H1 (cell line): ENCODE measurements around the gene APOBEC3C. TPM values are rescaled to one million over a fixed set of nuclear protein-coding genes. Genes with fewer than 3 reads are reported as not detected.

Experiments used
- CTCF ChIA-PET: fragments of 300-600 bp; sonication (Branson Sonifier 250); formaldehyde crosslinking; loops from one replicate; lab custom pipeline; 2021; ENCODE audit not compliant: partially characterized antibody; lab: Charles Lee
- POLR2A ChIA-PET: fragments of 300-600 bp; sonication (Branson Sonifier 250); formaldehyde crosslinking; loops from one replicate; lab custom pipeline; 2021; ENCODE audit warnings: inconsistent platforms; ENCODE audit not compliant: partially characterized antibody; lab: Charles Lee
- DNase-seq, 2 experiments: peaks; one replicate each; pipeline versions ENCODE4 v3.0.0 to v3.0.0-alpha.2; 2010 to 2022; ENCODE audit warnings: low spot score in 2 of 2, low read depth in 1 of 2, mixed read lengths in 1 of 2
- FAIRE-seq: peaks from 2 replicates; lab custom pipeline; 2011; peaks lifted over from hg19 to GRCh38; lab: Jason Lieb, UNC
- H2AFZ ChIP-seq: 2 replicates; pipeline ENCODE4 v1.8.1; 2012; ENCODE audit warnings: low read length, inconsistent platforms
- H2AK5ac ChIP-seq: 2 replicates; pipeline ENCODE4 v1.6.1; 2013; ENCODE audit warnings: low read depth, low read length
- H2BK120ac ChIP-seq: replicated peaks from 2 replicates; pipeline ENCODE3; 2013; ENCODE audit warnings: low read depth, low read length, inconsistent platforms
- H2BK12ac ChIP-seq: 2 replicates; pipeline ENCODE4 v1.6.1; 2013; ENCODE audit warnings: low read depth, low read length
- H2BK15ac ChIP-seq: 2 replicates; pipeline ENCODE4 v1.6.1; 2013; ENCODE audit warnings: low read length
- H2BK20ac ChIP-seq: 2 replicates; pipeline ENCODE4 v1.6.1; 2013; ENCODE audit warnings: low read length
- H2BK5ac ChIP-seq: 2 replicates; pipeline ENCODE4 v1.6.1; 2013; ENCODE audit warnings: low read depth, low read length
- H3K14ac ChIP-seq: 2 replicates; pipeline ENCODE4 v1.6.1; 2013; ENCODE audit warnings: inconsistent platforms; ENCODE audit not compliant: insufficient read length
- H3K18ac ChIP-seq: 2 replicates; pipeline ENCODE4 v1.6.1; 2013; ENCODE audit warnings: low read length; ENCODE audit errors: extremely low read depth
- H3K23ac ChIP-seq: 2 replicates; pipeline ENCODE4 v1.6.1; 2013; ENCODE audit warnings: inconsistent platforms; ENCODE audit not compliant: insufficient read length
- H3K23me2 ChIP-seq: 2 replicates; pipeline ENCODE4 v1.6.1; 2013; ENCODE audit warnings: low read depth, low read length
- H3K27ac ChIP-seq: 2 replicates; pipeline ENCODE4 v1.6.1; 2011; ENCODE audit warnings: low read depth, low read length, inconsistent platforms
- H3K27me3 ChIP-seq, 4 experiments: replicated peaks in 1 of 4; 1 replicate in 1 of 4; 2 replicates in 3 of 4; pipeline versions ENCODE4 v1.6.1 to v1.8.1; 2011 to 2013; ENCODE audit warnings: low read length in 3 of 4, mild to moderate bottlenecking in 3 of 4, inconsistent platforms in 2 of 4, mixed read lengths in 2 of 4, moderate library complexity in 1 of 4; ENCODE audit not compliant: control insufficient read depth in 3 of 4, insufficient read depth in 3 of 4; ENCODE audit errors: extremely low read depth in 1 of 4
- H3K36me3 ChIP-seq, 4 experiments: 2 replicates each; pipeline versions ENCODE4 v1.6.1 to v1.8.1; 2011 to 2013; ENCODE audit warnings: mild to moderate bottlenecking in 4 of 4, low read length in 3 of 4, moderate library complexity in 2 of 4, control low read depth in 1 of 4, inconsistent platforms in 1 of 4; ENCODE audit not compliant: insufficient read depth in 4 of 4, control insufficient read depth in 2 of 4
- H3K4ac ChIP-seq: replicated peaks from 2 replicates; pipeline ENCODE3; 2013; ENCODE audit warnings: low read length, low read depth, mixed read lengths, inconsistent platforms; ENCODE audit not compliant: insufficient read length
- H3K4me1 ChIP-seq, 4 experiments: replicated peaks in 1 of 4; 1 replicate in 1 of 4; 2 replicates in 3 of 4; pipeline versions ENCODE4 v1.6.1 to v1.8.1; 2011 to 2013; ENCODE audit warnings: low read length in 3 of 4, inconsistent platforms in 2 of 4, mixed read lengths in 1 of 4; ENCODE audit not compliant: insufficient read depth in 4 of 4, control insufficient read depth in 3 of 4
- H3K4me2 ChIP-seq, 2 experiments: 2 replicates each; pipeline versions ENCODE4 v1.6.1 to v1.8.1; 2011 to 2013; ENCODE audit warnings: low read depth in 2 of 2, low read length in 2 of 2, control low read depth in 1 of 2, inconsistent platforms in 1 of 2, mild to moderate bottlenecking in 1 of 2; ENCODE audit not compliant: insufficient read depth in 1 of 2
- H3K4me3 ChIP-seq, 4 experiments: fragments of 200-600, 300-600 bp in 1 of 4; sonication (generic), shearing (Covaris generic), sonication (Bioruptor Twin) in 1 of 4; 2 replicates each; pipeline versions ENCODE4 v1.5.1 to v1.8.1; 2011 to 2016; ENCODE audit warnings: low read length in 4 of 4, low read depth in 3 of 4, control low read depth in 2 of 4, inconsistent platforms in 2 of 4, mild to moderate bottlenecking in 2 of 4, mixed read lengths in 1 of 4, moderate library complexity in 1 of 4; ENCODE audit not compliant: insufficient read depth in 2 of 4; ENCODE audit errors: extremely low read depth in 1 of 4
- H3K56ac ChIP-seq: replicated peaks from 2 replicates; pipeline ENCODE3; 2013; ENCODE audit warnings: low read depth, mild to moderate bottlenecking, mixed read lengths, low read length, inconsistent platforms; ENCODE audit not compliant: insufficient read length
- H3K79me1 ChIP-seq: 2 replicates; pipeline ENCODE4 v1.6.1; 2013; ENCODE audit warnings: low read depth, low read length, control low read depth
- H3K79me2 ChIP-seq, 2 experiments: 2 replicates each; pipeline versions ENCODE4 v1.6.1 to v1.8.1; 2012 to 2013; ENCODE audit warnings: low read length in 2 of 2, mild to moderate bottlenecking in 2 of 2, inconsistent platforms in 1 of 2; ENCODE audit not compliant: insufficient read depth in 2 of 2, control insufficient read depth in 1 of 2
- H3K9ac ChIP-seq, 4 experiments: replicated peaks in 1 of 4; 1 replicate in 1 of 4; 2 replicates in 3 of 4; pipeline versions ENCODE4 v1.6.1 to v1.8.1; 2011 to 2013; ENCODE audit warnings: low read depth in 3 of 4, low read length in 3 of 4, control low read depth in 2 of 4, mild to moderate bottlenecking in 2 of 4, moderate library complexity in 2 of 4, inconsistent platforms in 1 of 4; ENCODE audit errors: extremely low read depth in 1 of 4
- H3K9me3 ChIP-seq, 2 experiments: 2 replicates each; pipeline versions ENCODE4 v1.6.1 to v1.8.1; 2012 to 2013; ENCODE audit warnings: mild to moderate bottlenecking in 2 of 2, moderate library complexity in 2 of 2, control low read depth in 1 of 2, inconsistent platforms in 1 of 2, low read depth in 1 of 2, low read length in 1 of 2, mixed read lengths in 1 of 2; ENCODE audit not compliant: insufficient read depth in 2 of 2
- H4K20me1 ChIP-seq, 2 experiments: replicated peaks in 1 of 2; 2 replicates each; pipeline versions ENCODE3 to v1.8.1; 2011 to 2013; ENCODE audit warnings: inconsistent platforms in 2 of 2, low read length in 2 of 2, mild to moderate bottlenecking in 1 of 2; ENCODE audit not compliant: insufficient read depth in 2 of 2, control insufficient read depth in 1 of 2
- H4K5ac ChIP-seq: 2 replicates; pipeline ENCODE4 v1.6.1; 2013; ENCODE audit warnings: low read length, low read depth, mixed read lengths, inconsistent platforms; ENCODE audit not compliant: insufficient read length
- H4K8ac ChIP-seq: 2 replicates; pipeline ENCODE4 v1.8.0; 2013; ENCODE audit warnings: mild to moderate bottlenecking, moderate library complexity, low read length, inconsistent platforms; ENCODE audit not compliant: insufficient read depth; ENCODE audit errors: extremely low read depth
- H4K91ac ChIP-seq: replicated peaks from 2 replicates; pipeline ENCODE3; 2013; ENCODE audit warnings: low read length, mixed read lengths, inconsistent platforms; ENCODE audit not compliant: insufficient read length
- CEBPB ChIP-seq: IDR thresholded peaks from 2 replicates; pipeline ENCODE4 v1.6.1; 2012; ENCODE audit warnings: low read depth, low read length
- CTBP2 ChIP-seq: IDR thresholded peaks from 2 replicates; pipeline ENCODE4 v1.7.0; 2011; ENCODE audit warnings: borderline replicate concordance, mild to moderate bottlenecking, moderate library complexity, mixed read lengths, low read length; ENCODE audit not compliant: insufficient read depth, insufficient read length
- RFX5 ChIP-seq: IDR thresholded peaks from 2 replicates; pipeline ENCODE4 v1.6.1; 2011; ENCODE audit warnings: low read depth, low read length, improper control_type of control experiment, borderline replicate concordance
- WGBS, 2 experiments: shearing (Covaris generic) in 1 of 2; methylation state at CpG; one replicate each; pipeline versions ENCODE4 v1.1.6 to v1.1.7; 2013 to 2015; ENCODE audit warnings: low lambda C conversion rate in 2 of 2, mixed read lengths in 2 of 2, inconsistent platforms in 1 of 2, low coverage in 1 of 2, missing lambda C conversion rate in 1 of 2; ENCODE audit not compliant: insufficient replicate concordance in 2 of 2, insufficient coverage in 1 of 2, insufficient read length in 1 of 2; ENCODE audit errors: extremely low coverage in 1 of 2, missing lambda C conversion rate in 1 of 2; 5-methylcytosine and 5-hydroxymethylcytosine counted together
- polyA plus RNA-seq, 7 experiments: library from polyadenylated mRNA; depleted of rRNA in 3 of 7; stranded (reverse) in 5 of 7; unstranded in 2 of 7; fragments of >200 nt in 5 of 7; fragments of 200-250 nt in 2 of 7; gene quantifications; 1 replicate in 5 of 7; 2 replicates in 1 of 7; 4 replicates in 1 of 7; pipeline versions ENCODE4 v1.2.1 to v1.2.3, GENCODE V29; 2011 to 2013; ENCODE audit warnings: missing spikeins in 2 of 7, mixed read lengths in 2 of 7
- total RNA-seq: library from RNA; stranded (reverse); fragmentation: NEBNext Ultra II Directional; extraction: Animal tissue kit (Norgen Biotek cat#: 25700); gene quantifications from 2 replicates; pipeline ENCODE4 v1.2.1, GENCODE V29; 2021

APOBEC3C gene
- total and polyA plus RNA-seq, 2 of the 8 experiments (the other 6 are each of a cell fraction or from before 2014, with no cell fraction given): 20.3 to 23.3 TPM

DNA sequence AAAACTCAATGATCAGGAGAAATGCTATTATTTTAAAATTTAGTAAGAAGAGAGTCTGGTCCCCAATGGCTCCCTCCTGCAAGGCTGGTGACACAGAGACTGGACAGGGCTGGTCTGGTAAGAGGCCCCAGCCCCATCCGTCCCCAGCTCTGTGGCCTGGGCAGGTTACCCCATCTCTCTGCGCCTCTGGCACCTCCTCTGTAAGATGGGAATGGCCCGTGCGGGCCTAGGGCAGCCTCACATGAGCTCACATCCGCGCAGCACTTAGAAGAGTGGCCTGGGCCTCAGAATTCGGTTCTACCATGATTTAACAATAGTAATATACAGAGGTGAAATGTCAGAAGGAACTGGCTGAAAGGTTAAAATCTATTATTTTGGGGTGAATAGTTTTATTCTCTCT lies 27.9 kb downstream of the APOBEC3C start:
- H3K56ac ChIP-seq: no peak overlapping the region
- no peak overlapping the region for H3K9ac ChIP-seq
- H3K4me2 ChIP-seq: peak overlapping the region; percentile 31 to 63; a peak in 2 of 4 replicates
- H2BK5ac ChIP-seq: no peak overlapping the region
- FAIRE-seq (no peak), DNase-seq (no peak)
- H3K18ac ChIP-seq: no peak overlapping the region
- H3K4ac ChIP-seq: peak overlapping the region; percentile 57
- no peaks in the 10 kb centered on the region; the same call in 1 of the 2 replicates for H3K23me2 ChIP-seq
- H3K79me1 ChIP-seq: no peaks in the 10 kb centered on the region
- H3K36me3 ChIP-seq: no peaks in the 10 kb centered on the region
- TF ChIP-seq CEBPB (no peak), CTBP2 (no peak), RFX5 (no peak)
- WGBS, 2 experiments: 97% methylated on average over 7 of the region's 7 CpGs; no CpG with 5 or more reads in 1 of the 2 experiments
- CTCF ChIA-PET: interaction anchor here (2.0 kb wide), 1 partner anchor 13 kb away, joined by 5 read pairs; no protein-coding TSS in a partner anchor
- H3K4me3 ChIP-seq: 0 out of 8 replicates have a peak overlapping the region, but pooled peaks of 1 of the 4 experiments have one; percentile 54
- no peak overlapping the region for H3K14ac ChIP-seq
- H2BK12ac ChIP-seq: no peak overlapping the region
- no peaks in the 10 kb centered on the region for H3K9me3 ChIP-seq
- H2AK5ac ChIP-seq: no peak overlapping the region
- POLR2A ChIA-PET: no interaction called here
- H4K5ac ChIP-seq: no peak overlapping the region
- peaks cover 3 to 21% (median 10%) of the 10 kb centered on the region in 4 experiments for H3K4me1 ChIP-seq
- no peak overlapping the region for H4K91ac ChIP-seq
- H2BK15ac ChIP-seq: no peak overlapping the region
- no peak overlapping the region for H2BK20ac ChIP-seq
- H3K27me3 ChIP-seq: no peaks in the 10 kb centered on the region
- H4K8ac ChIP-seq: no peak overlapping the region
- no peak overlapping the region for H2BK120ac ChIP-seq
- no peak overlapping the region for H2AFZ ChIP-seq
- H4K20me1 ChIP-seq: no peaks in the 10 kb centered on the region
- H3K23ac ChIP-seq: no peak overlapping the region
- no peaks in the 10 kb centered on the region for H3K79me2 ChIP-seq
- no peak overlapping the region for H3K27ac ChIP-seq
